ENCODE results near the gene CREBZF. TPM values are rescaled to one million over a fixed set of nuclear protein-coding genes. Genes with fewer than 3 reads are reported as not detected.

The CREBZF gene
- total RNA-seq, 1 donor from 2014 or later, result 77.2 TPM

DNA sequence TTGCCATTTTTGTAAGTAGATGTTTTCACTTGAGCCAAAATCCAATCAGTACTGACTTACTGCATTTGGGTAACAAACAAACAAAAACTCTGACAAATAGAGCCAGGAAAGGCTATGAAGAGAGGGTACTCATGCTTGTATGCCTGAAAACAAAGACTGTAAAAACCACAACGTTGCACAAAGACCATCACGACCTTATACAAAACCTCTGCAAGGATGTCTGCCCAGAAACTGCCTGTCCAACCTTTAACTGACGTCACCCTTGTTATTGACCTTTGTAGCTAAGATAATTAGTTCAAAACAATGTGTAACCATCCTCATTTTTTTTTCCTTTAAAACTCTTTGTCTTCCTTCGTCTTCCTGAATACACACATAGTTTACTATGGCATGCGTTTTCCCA is 804 bp upstream of the CREBZF start:
- TF ChIP-seq, protein P1, sequence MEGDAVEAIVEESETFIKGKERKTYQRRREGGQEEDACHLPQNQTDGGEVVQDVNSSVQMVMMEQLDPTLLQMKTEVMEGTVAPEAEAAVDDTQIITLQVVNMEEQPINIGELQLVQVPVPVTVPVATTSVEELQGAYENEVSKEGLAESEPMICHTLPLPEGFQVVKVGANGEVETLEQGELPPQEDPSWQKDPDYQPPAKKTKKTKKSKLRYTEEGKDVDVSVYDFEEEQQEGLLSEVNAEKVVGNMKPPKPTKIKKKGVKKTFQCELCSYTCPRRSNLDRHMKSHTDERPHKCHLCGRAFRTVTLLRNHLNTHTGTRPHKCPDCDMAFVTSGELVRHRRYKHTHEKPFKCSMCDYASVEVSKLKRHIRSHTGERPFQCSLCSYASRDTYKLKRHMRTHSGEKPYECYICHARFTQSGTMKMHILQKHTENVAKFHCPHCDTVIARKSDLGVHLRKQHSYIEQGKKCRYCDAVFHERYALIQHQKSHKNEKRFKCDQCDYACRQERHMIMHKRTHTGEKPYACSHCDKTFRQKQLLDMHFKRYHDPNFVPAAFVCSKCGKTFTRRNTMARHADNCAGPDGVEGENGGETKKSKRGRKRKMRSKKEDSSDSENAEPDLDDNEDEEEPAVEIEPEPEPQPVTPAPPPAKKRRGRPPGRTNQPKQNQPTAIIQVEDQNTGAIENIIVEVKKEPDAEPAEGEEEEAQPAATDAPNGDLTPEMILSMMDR (IDR thresholded peaks at IDR 0.05; ENCODE audit: unreplicated experiment), result no peak
- H3K4me1 Mint-ChIP-seq, result peaks cover 26% of the 10 kb centered on the region
- no peak for DNase-seq (ENCODE audit: low spot score in 2 of 2, unreplicated experiment in 2 of 2)
- peak overlapping the region; percentile 64 for H3K27ac Mint-ChIP-seq
- no peaks in the 10 kb centered on the region for H3K27me3 Mint-ChIP-seq (ENCODE audit: low read depth)
- H3K9me3 Mint-ChIP-seq, result no peaks in the 10 kb centered on the region
- peaks cover 6% of the 10 kb centered on the region for H3K36me3 Mint-ChIP-seq
- peak overlapping the region; percentile 32 for H3K4me3 Mint-ChIP-seq

GRCh38 chr11:85663753-85664614 is 945 bp downstream of the CREBZF start:
- Mint-ChIP-seq H3K4me1 (peaks cover 42% of the 10 kb centered on the region), H3K9me3 (no peaks in the 10 kb centered on the region), H3K27ac (peak overlapping the region; percentile 99), H3K27me3 (ENCODE audit: low read depth) (no peaks in the 10 kb centered on the region), H3K36me3 (peaks cover 18% of the 10 kb centered on the region), H3K4me3 (peak overlapping the region; percentile 100)
- DNase-seq (ENCODE audit: low spot score in 2 of 2, unreplicated experiment in 2 of 2), result peak; percentile 46 to 76
- TF ChIP-seq, protein P1 (IDR thresholded peaks at IDR 0.05; ENCODE audit: unreplicated experiment), result no peak

DNA sequence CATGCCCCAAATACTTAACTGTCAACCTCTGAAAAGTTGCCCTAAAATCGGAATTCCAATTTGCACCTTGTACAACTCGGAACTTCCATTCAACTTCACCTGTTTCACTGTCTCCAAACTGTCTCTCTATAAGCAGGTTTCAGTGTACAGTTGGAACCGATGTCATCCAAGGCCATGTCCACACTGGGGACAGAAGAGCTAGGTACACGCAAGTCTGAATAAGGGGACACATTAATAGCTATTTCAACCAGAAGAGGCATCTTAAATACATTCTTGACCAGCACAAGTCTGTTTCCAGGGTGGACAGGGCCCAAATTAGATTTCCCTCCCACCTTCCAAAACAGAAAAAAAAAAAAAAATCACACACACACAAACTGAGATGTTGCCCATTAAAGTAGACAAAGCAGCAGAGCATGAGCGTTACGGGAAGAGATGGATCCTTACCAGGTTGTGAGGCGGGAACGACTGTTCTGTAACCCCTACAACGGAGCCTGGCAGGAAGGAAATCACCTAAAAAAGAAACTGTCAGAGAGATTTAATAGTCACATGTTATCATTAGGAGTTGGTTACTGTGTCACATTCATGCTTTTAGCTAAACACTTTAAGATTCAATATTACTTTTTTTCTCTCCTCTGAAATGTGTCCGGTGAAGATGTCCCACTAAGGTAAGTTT is 1.7 kb downstream of the CREBZF start:
- Mint-ChIP-seq H3K4me1 (peaks cover 48% of the 10 kb centered on the region), H3K36me3 (peaks cover 20% of the 10 kb centered on the region), H3K9me3 (no peaks in the 10 kb centered on the region), H3K27ac (peak overlapping the region; percentile 99), H3K27me3 (ENCODE audit: low read depth) (no peaks in the 10 kb centered on the region), H3K4me3 (peak overlapping the region; percentile 100)
- TF ChIP-seq, protein P1 (IDR thresholded peaks at IDR 0.05; ENCODE audit: unreplicated experiment), result no peak
- no peak for DNase-seq (ENCODE audit: low spot score in 2 of 2, unreplicated experiment in 2 of 2)

GRCh38 chr11:85661972-85662664 is 2.8 kb downstream of the CREBZF start:
- Mint-ChIP-seq H3K36me3 (peaks cover 22% of the 10 kb centered on the region), H3K27ac (peak overlapping the region; percentile 30), H3K4me3 (peak overlapping the region; percentile 100)

GRCh38 chr11:85658180-85658579 is 6.7 kb downstream of the CREBZF start:
- TF ChIP-seq, protein P1 (IDR thresholded peaks at IDR 0.05; ENCODE audit: unreplicated experiment), result no peak
- Mint-ChIP-seq H3K36me3 (peaks cover 30% of the 10 kb centered on the region), H3K27ac (peak overlapping the region; percentile 50), H3K4me1 (peaks cover 42% of the 10 kb centered on the region), H3K4me3 (no peak overlapping the region), H3K27me3 (ENCODE audit: low read depth) (no peaks in the 10 kb centered on the region), H3K9me3 (no peaks in the 10 kb centered on the region)
- no peak for DNase-seq (ENCODE audit: low spot score in 2 of 2, unreplicated experiment in 2 of 2)

More at GRCh38 chr11:85661972-85662664, 2.8 kb downstream of the CREBZF start:
- Mint-ChIP-seq H3K27me3 (ENCODE audit: low read depth) (no peaks in the 10 kb centered on the region), H3K9me3 (no peaks in the 10 kb centered on the region), H3K4me1 (peaks cover 49% of the 10 kb centered on the region)
- TF ChIP-seq, protein P1 (IDR thresholded peaks at IDR 0.05; ENCODE audit: unreplicated experiment), result no peak
- DNase-seq (ENCODE audit: low spot score in 2 of 2, unreplicated experiment in 2 of 2), result no peak

Data from mesothelial cell of epicardium (in vitro differentiated cells).